Right ventricle myocardium superior (tissue), 1 donor: ENCODE measurements around the gene HACD3. TPM values are rescaled to one million over a fixed set of nuclear protein-coding genes. Genes with fewer than 3 reads are reported as not detected.

ENCODE experiments used
- ATAC-seq: fragments of 200-7000 bp; cut with Tn5 transposase; one replicate; pipeline ENCODE4 v1.9.1; 2020; ENCODE audit warnings: mild to moderate bottlenecking; ENCODE audit not compliant: poor library complexity
- DNase-seq: peaks from one replicate; pipeline ENCODE4 v3.0.0-alpha.2; 2020
- intact Hi-C: fragments of 100-400 bp; cut with DNase I; formaldehyde crosslinking; loops from one replicate; pipeline ENCODE4 v1.11.2; 2022
- long read RNA-seq: library from polyadenylated mRNA; unstranded; transcript quantifications from one replicate; pipeline ENCODE4 v2.0.0, GENCODE V29; 2021
- total RNA-seq: library from RNA; stranded (reverse); fragmentation: NEBNext Ultra II Directional; extraction: Animal tissue kit (Norgen Biotek cat#: 25700); gene quantifications from one replicate; pipeline ENCODE4 v1.2.1, GENCODE V29; 2021
- donor health status: DM: no; HTN: yes; CAD: no; lungs with severe emphysema.

Gene HACD3
- total RNA-seq, result 8.7 TPM
- long read RNA-seq, transcript HACD3-201 (11 exons, 3,228 nt), result major isoform, 44 of 53 reads
- long read RNA-seq, partial matches to known transcripts, result 2 of 53 reads
- long read RNA-seq, other reads (novel, unspliced or antisense), result 6 of 53 reads

- intact Hi-C loops, result no loop called here
- ATAC-seq (peak; percentile 99), DNase-seq (peak; percentile 93)
These were observed at the start of gene HACD3 for GRCh38 chr15:65530318-65531111. HACD3 (plus strand) TSS chr15:65530463; CDS start chr15:65530632, 169 bp downstream.

DNA sequence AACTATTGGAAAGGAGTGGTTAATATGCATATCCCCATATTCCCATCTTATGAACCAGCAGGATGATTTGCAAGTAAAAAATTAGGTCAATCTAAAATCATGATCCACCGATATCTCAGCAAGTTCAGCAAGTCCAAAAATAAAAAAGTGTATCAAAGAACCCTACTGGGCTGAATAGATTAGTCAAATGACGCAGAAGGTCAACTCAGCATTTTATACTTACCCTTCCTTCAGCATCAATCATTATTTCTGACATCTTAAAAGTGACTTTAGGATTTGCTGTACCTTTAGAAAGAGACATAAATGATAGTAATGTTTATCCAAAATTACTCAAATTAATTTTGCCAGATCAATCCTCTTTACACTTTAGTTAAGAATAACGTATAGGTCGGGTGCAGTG, 45.4 kb upstream of the HACD3 start:
- no peak for DNase-seq
- no peak for ATAC-seq
- intact Hi-C loops, result no loop called here

DNA sequence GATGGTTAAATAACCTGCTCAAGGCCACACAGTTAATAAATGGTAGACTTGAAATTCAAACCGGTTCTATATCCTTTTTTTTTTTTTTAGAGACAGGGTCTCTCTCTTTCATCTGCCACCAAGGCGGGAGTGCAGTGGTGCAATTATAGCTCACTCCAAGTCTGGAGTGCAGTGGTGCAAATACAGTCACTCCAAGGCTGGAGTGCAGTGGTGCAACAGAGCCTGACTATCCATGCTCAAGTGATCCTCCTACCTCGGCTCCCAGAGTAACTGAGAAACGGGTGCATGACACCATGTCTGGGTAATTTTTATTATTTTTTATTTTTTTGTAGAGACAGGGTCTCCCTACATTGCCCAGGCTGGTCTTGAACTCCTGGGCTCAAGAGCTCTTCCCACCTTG, 36.2 kb upstream of the HACD3 start:
- intact Hi-C loops, result no loop called here
- ATAC-seq (no peak), DNase-seq (no peak)

DNA sequence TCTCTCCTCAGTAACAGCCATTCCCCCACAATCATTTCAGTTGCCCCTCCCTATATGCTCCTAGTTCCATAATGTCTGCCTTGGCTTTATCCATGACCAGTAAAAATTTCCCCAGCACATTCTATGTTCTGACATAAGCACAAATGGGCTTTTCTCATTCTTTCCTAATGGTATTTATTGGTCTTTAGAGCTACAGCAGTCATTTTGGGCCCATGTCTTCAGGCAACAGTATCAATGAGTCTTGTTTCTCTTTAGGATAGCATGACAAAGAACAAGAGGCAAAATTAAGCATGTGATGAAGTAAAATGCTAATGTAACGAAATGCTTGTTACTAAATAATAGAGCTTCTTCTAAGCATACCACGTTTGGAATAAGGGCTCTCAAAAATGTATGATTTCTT, 20.9 kb upstream of the HACD3 start:
- ATAC-seq, result no peak
- DNase-seq, result no peak
- intact Hi-C loops, result no loop called here

DNA sequence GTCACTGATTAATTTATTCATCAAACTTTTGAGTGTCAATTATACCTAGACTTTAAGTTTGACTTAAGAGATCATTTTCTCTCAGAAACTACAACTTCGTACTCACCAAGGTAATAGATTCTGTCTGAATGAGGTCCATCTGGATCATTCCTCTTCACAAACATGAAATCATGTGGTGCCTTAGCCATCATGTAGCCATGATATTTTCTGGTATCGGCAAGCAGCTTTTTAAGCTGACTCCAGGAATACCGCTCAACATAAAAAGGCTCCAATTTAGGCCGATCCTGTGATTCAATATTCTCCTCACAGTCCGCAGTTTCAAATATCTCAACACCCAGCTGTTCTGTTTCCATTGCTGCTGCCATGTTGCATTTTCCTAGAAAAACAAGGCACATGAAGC, 18.1 kb upstream of the HACD3 start:
- intact Hi-C loops, result no loop called here
- ATAC-seq (no peak), DNase-seq (no peak)

DNA sequence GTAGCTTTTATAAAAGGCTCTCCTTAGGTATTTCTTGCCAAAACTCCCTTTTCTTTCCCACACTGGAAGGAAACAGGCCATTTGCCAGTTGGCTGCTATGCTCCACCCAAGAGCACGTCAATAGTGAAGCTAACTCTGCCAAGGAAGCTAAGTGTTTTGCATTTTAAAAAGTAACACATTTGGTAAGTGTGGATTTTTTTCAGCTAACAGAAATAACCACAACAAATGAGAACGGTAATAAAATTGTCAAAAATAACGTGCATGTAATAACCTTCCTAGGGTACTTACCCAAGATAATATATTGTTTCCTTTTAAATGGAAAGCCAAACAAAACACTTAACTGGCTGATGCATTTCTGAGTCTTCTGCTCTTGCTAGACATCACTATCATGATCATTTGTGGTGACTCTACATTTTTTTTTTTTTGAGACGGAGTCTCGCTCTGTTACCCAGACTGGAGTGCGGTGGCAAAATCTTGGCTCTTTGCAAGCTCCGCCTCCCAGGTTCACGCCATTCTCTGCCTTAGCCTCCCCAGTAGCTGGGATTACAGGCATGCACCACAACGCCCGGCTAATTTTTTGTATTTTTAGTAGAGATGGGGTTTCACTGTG, 17.4 kb upstream of the HACD3 start:
- peak; percentile 42 for ATAC-seq
- DNase-seq, result peak; percentile 69
- intact Hi-C loops, result no loop called here

DNA sequence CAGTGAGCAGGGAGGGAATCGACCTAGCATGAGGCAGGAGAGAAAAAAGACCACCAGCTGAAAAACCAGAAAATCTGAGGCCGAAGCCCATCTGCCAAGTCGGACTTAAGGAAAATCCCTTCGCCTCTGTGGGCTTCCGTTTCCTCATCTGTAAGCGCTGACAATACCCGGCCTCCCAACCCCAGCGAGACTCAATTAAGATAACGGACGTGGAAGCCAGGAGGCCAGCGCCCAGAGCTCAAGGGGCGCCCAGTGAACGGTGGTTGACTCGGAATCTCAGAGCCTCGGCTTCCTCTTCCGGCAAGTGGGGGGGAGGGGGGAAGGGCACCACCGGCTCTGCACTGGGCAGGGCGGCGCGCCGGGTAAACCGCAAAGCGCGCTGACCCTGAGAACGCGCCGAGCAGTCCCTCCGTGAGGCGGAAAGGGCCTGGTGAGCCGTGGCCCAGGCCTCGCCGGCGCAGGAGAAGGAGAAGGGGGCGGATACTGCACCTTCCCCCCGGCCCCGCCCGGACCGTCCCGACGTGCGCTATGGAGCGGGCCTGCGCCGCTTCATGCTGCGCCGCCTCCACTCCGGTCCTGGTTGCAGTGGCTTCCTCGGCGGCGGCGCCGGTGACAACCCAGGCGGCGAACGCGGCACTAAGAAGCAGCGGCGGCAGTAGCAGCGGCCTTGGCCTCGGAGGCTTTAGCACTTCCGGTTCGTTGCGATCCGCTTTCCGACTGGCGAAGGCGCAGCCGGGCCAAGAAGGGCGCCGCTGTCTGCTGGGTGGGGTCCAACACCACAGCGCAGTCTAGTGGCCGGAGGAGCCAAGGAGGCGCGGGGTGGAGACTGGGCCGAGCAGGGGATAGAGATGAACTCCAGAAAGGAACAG, 13.0 kb upstream of the HACD3 start, which contains the start of gene DPP8:
Gene DPP8, minus strand, starts transcription at position 693 of the 869 bp plus-strand sequence. CDS start 5,136 bp downstream, outside the sequence.
- peak; percentile 96 for DNase-seq
- ATAC-seq, result peak; percentile 99
- intact Hi-C loops, result no loop called here

- intact Hi-C loops, result no loop called here
- DNase-seq, result no peak
- ATAC-seq, result no peak
These were observed 12.4 kb upstream of the HACD3 start for GRCh38 chr15:65517866-65518207.

DNA sequence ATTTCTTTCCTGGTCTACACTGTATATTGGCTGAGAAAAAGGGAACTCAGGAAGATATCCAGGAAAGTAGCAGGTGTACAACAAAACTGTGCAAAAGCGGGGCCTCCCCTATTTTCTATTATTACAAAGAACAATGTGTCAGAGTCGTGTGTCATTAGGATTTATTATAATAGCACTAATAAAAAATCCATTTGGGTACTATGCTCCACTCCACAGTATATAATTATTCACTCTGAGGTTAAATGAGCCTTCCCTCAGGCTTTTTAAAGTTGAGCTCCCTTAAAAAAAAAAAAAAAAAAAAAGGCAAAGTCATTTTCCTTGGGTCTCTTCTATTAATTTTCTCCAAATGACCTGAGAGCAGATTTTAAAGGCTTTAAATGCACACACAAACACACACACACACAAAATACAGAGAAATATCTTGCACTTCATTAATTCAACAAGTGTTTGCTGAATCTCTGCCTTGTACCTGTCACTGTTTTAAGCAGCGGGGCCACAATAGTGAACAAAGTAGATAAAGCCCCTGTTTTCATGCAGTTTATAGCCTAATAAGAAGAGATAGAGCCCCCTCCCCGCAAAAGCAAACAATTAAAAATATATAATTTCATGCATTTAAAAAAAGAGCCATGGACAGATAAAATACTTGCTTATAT, 11.5 kb upstream of the HACD3 start:
- intact Hi-C loops, result no loop called here
- DNase-seq (no peak), ATAC-seq (no peak)

- ATAC-seq (no peak), DNase-seq (no peak)
These were observed 8.9 kb upstream of the HACD3 start for GRCh38 chr15:65521350-65521749.

GRCh38 chr15:65524226-65524625, 6.0 kb upstream of the HACD3 start:
- intact Hi-C loops, result no loop called here
- ATAC-seq (no peak), DNase-seq (no peak)

More at GRCh38 chr15:65521350-65521749, 8.9 kb upstream of the HACD3 start:
- intact Hi-C loops, result no loop called here

GRCh38 chr15:65525622-65526021, 4.6 kb upstream of the HACD3 start:
- DNase-seq (no peak), ATAC-seq (no peak)
- intact Hi-C loops, result no loop called here

DNA sequence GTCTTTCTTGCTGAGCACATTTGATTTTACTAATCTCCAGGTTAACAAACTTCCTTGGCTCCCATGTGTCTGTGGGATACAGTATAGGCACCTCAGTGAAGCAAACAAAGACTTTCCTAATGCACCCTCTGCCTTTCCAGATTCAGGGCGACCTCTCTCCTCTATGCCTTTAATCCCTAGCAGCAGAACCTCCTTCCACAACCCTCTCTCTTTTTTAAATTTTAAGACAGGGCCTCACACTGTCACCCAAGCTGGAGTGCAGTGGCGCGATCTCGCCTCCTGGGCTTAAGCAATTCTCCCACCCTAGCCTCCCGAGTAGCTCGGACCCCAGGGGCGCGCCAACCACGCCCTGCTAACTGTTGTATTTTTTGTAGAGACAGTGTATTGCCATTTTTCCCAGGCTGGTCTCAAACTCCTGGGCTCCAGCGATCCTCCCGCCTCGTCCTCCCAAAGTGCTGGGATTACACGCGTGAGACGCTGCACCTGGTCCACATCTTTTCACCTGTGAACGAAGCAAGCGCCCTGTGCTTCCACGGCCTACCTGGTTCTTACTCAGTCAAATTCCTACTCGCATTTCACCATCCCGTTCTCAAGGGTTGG, 1.7 kb upstream of the HACD3 start:
- intact Hi-C loops, result no loop called here
- ATAC-seq (no peak), DNase-seq (no peak)

DNA sequence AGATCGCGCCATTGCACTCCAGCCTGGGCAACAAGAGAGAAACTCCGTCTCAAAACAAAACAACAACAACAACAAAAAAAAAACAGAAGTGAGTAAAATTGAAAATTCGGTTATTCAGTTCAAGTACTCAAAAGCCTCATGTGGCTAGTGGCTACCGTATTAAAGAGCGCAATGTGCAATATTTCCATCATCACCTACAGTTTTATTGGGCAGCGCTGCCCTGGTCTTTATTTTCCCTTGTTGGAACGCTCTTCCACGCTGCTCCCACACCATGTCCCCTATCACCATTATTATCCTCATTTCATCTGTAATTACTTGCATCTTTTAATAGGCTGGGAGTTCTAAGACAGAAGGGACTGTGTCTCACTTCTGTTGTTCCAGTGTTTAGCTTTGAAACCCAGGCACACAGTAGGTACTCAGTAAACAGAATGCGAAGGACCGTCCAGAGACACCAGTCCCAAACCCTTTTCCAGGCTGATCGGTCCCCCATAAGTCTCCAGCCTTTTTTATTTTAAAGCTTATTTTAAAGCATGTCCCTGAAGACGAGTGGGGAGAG, 423 bp upstream of the HACD3 start:
- ATAC-seq, result peak; percentile 8
- intact Hi-C loops, result no loop called here
- no peak for DNase-seq

- ATAC-seq (no peak), DNase-seq (no peak)
- intact Hi-C loops, result no loop called here
These were observed 2.4 kb downstream of the HACD3 start for GRCh38 chr15:65532738-65533051.

- DNase-seq, result no peak
- ATAC-seq, result no peak
- intact Hi-C loops, result no loop called here
These were observed 2.9 kb downstream of the HACD3 start for GRCh38 chr15:65533057-65533756.

- no peak for DNase-seq
- no peak for ATAC-seq
- intact Hi-C loops, result no loop called here
These were observed 4.9 kb downstream of the HACD3 start for GRCh38 chr15:65535192-65535591.

DNA sequence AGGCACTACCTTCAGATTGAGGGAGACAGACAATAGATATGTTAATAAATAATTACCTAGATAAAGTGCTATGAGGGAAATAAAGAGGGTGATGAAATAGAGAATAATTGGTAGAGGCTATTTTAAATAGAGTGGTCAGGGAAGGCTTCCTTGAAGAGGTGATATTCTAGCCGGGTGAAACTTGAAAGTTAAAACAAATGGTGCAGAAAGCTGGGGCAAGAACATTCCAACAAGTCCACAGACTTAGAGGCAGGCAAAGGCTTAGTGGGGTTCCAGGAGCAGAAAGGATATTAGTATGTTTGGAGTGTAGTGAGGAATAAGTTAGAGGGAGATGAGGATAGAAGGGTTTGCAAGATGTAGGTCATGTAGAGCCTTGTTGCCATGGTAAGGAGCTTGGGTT, 10.1 kb downstream of the HACD3 start:
- intact Hi-C loops, result no loop called here
- ATAC-seq (no peak), DNase-seq (no peak)
